H1 (cell line): ENCODE results near the gene ANKS1B. TPM values are rescaled to one million over a fixed set of nuclear protein-coding genes. Genes with fewer than 3 reads are reported as not detected.

ENCODE experiments used
- BCL11A ChIP-seq, 2 experiments: IDR thresholded peaks; one replicate each; pipeline ENCODE4 v1.6.1; 2011; ENCODE audit warnings: low read depth in 2 of 2, low read length in 2 of 2, mild to moderate bottlenecking in 2 of 2
- KDM4A ChIP-seq: IDR thresholded peaks from one replicate; pipeline ENCODE4 v1.7.1; 2012; ENCODE audit warnings: low read depth, mild to moderate bottlenecking, moderate library complexity, low read length, inconsistent platforms; ENCODE audit not compliant: severe bottlenecking
- NRF1 ChIP-seq: IDR thresholded peaks from 2 replicates; pipeline ENCODE4 v1.6.1; 2011; ENCODE audit warnings: mild to moderate bottlenecking, low read depth, low read length, improper control_type of control experiment
- RAD21 ChIP-seq, 2 experiments: IDR thresholded peaks in 1 of 2; conservative IDR thresholded peaks in 1 of 2; 2 replicates each; pipeline ENCODE4 v1.6.1; 2011; ENCODE audit warnings: low read depth in 2 of 2, low read length in 2 of 2, improper control_type of control experiment in 1 of 2, inconsistent platforms in 1 of 2, mild to moderate bottlenecking in 1 of 2, moderate library complexity in 1 of 2
- SP2 ChIP-seq: IDR thresholded peaks from 2 replicates; pipeline ENCODE4 v1.6.1; 2012; ENCODE audit warnings: mild to moderate bottlenecking, low read length, inconsistent platforms
- polyA plus RNA-seq, 7 experiments: library from polyadenylated mRNA; depleted of rRNA in 3 of 7; stranded (reverse) in 5 of 7; unstranded in 2 of 7; fragments of >200 nt in 5 of 7; fragments of 200-250 nt in 2 of 7; gene quantifications; 1 replicate in 5 of 7; 2 replicates in 1 of 7; 4 replicates in 1 of 7; pipeline versions ENCODE4 v1.2.1 to v1.2.3, GENCODE V29; 2011 to 2013; ENCODE audit warnings: missing spikeins in 2 of 7, mixed read lengths in 2 of 7
- total RNA-seq: library from RNA; stranded (reverse); fragmentation: NEBNext Ultra II Directional; extraction: Animal tissue kit (Norgen Biotek cat#: 25700); gene quantifications from 2 replicates; pipeline ENCODE4 v1.2.1, GENCODE V29; 2021

ANKS1B gene
- total and polyA plus RNA-seq, 2 of the 8 experiments (the other 6 are each of a cell fraction or from before 2014, with no cell fraction given): 2.7 to 6.1 TPM

DNA sequence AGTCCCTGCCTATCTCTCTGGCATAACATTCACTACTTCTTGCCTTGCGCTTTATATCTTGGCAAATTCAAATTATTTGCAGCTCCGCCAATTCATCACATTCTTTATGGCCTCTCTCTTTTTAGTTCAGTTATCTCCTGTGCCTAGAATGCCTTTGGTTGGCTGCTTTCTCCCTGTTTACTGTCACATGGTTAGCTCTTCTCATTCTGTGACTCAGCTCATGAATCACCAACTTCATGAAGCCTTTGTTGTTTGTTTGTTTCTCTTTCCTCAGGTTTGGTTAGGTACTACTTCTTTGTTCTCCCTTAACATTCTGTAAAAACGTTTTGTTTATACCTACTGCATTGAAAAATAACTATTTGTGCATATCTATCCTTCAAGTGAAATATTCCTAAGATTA is 713.7 kb downstream of the ANKS1B start (continued):
- TF ChIP-seq NRF1: no peak
- TF ChIP-seq KDM4A: no peak
- TF ChIP-seq SP2: no peak
- no peak for TF ChIP-seq RAD21 (IDR thresholded peaks at IDR 0.05 in 1 of 2, conservative IDR thresholded peaks at IDR 0.05 in 1 of 2; ENCODE audit: low read depth in 2 of 2, low read length in 2 of 2)
- no peak for TF ChIP-seq BCL11A (IDR thresholded peaks at IDR 0.05; ENCODE audit: low read depth in 2 of 2, low read length in 2 of 2)
